Natural killer cell (primary cell): Measurements from ENCODE around the gene MED26. TPM values are rescaled to one million over a fixed set of nuclear protein-coding genes. Genes with fewer than 3 reads are reported as not detected.

Experiments used
- ATAC-seq, 3 donors: fragments of 150-1000 bp in 2 of 3; fragments of 200-7000 bp in 1 of 3; cut with Tn5 transposase; 1 replicate in 1 of 3; 2 replicates in 2 of 3; pipeline ENCODE4 v1.10.0; 2021; ENCODE audit warnings: mild to moderate bottlenecking in 2 of 3, moderate library complexity in 2 of 3
- DNase-seq, 2 donors: peaks; one replicate each; pipeline versions ENCODE4 v3.0.0 to v3.0.0-alpha.2; 2013 to 2021; ENCODE audit warnings: mixed read lengths in 1 of 2
- H3K27ac ChIP-seq: one replicate; pipeline ENCODE4 v1.5.1; 2013; ENCODE audit warnings: mild to moderate bottlenecking, low read length
- H3K27me3 ChIP-seq: one replicate; pipeline ENCODE4 v1.6.1; 2013; ENCODE audit warnings: low read length; ENCODE audit not compliant: control insufficient read depth, insufficient read depth
- H3K36me3 ChIP-seq: one replicate; pipeline ENCODE4 v1.6.1; 2013; ENCODE audit warnings: low read length; ENCODE audit not compliant: control insufficient read depth, insufficient read depth
- H3K4me1 ChIP-seq: one replicate; pipeline ENCODE4 v1.6.1; 2013; ENCODE audit warnings: low read length; ENCODE audit not compliant: control insufficient read depth, insufficient read depth
- H3K4me3 ChIP-seq: one replicate; pipeline ENCODE4 v1.5.1; 2013; ENCODE audit warnings: low read length
- H3K9me3 ChIP-seq: one replicate; pipeline ENCODE4 v1.6.1; 2013; ENCODE audit warnings: low read length; ENCODE audit not compliant: control insufficient read depth, insufficient read depth
- H3K27ac Mint-ChIP-seq, 2 donors: one replicate each; pipeline ENCODE4 v1.8.0; 2022; ENCODE audit warnings: mild to moderate bottlenecking in 2 of 2, mixed read lengths in 2 of 2, moderate library complexity in 1 of 2
- H3K27me3 Mint-ChIP-seq, 2 donors: one replicate each; pipeline ENCODE4 v1.8.0; 2022; ENCODE audit warnings: low read depth in 2 of 2, mixed read lengths in 2 of 2
- H3K36me3 Mint-ChIP-seq: one replicate; pipeline ENCODE4 v1.8.0; 2022; ENCODE audit warnings: mixed read lengths
- H3K4me1 Mint-ChIP-seq, 2 donors: one replicate each; pipeline ENCODE4 v1.8.0; 2022; ENCODE audit warnings: mixed read lengths in 2 of 2
- H3K4me3 Mint-ChIP-seq: one replicate; pipeline ENCODE4 v1.8.0; 2022; ENCODE audit warnings: mild to moderate bottlenecking, moderate library complexity, mixed read lengths
- H3K9me3 Mint-ChIP-seq, 2 donors: one replicate each; pipeline ENCODE4 v1.8.0; 2022; ENCODE audit warnings: mixed read lengths in 2 of 2
- WGBS: methylation state at CpG from one replicate; pipeline ENCODE4 v1.1.7; 2013; ENCODE audit warnings: missing lambda C conversion rate; ENCODE audit not compliant: insufficient coverage; 5-methylcytosine and 5-hydroxymethylcytosine counted together
- intact Hi-C: fragments of 100-400 bp; cut with micrococcal nuclease; formaldehyde crosslinking; loops from one replicate; pipeline ENCODE4 v1.14.2; 2022
- total RNA-seq, 4 donors: library from RNA; stranded (reverse); fragments of 120-200 nt in 1 of 4; gene quantifications; one replicate each; pipeline versions ENCODE4 v1.2.3 to v1.2.4, GENCODE V29; 2013 to 2022
- TF ChIP-seq, protein P1 (sequence below): fragments of 200-600 bp; IDR thresholded peaks from one replicate; pipeline ENCODE4 v1.8.0; 2022; ENCODE audit warnings: antibody characterized with exemption

Gene MED26
- total RNA-seq, 3 donors from 2014 or later (not counting 1 experiment from before 2014, with no cell fraction given), result 34.7 to 47.5 (median 47.3) TPM

GRCh38 chr19:16576690-16577530, 51.1 kb downstream of the MED26 start:
- Mint-ChIP-seq H3K4me1 (peaks cover 52 to 54% of the 10 kb centered on the region in 2 donors), H3K27ac (no peak overlapping the region), H3K36me3 (peaks cover 8% of the 10 kb centered on the region), H3K27me3 (no peaks in the 10 kb centered on the region), H3K4me3 (no peak overlapping the region), H3K9me3 (no peaks in the 10 kb centered on the region)
- 96% methylated on average over 52 of the region's 52 CpGs for WGBS
- Histone ChIP-seq H3K4me1 (peaks cover 30% of the 10 kb centered on the region), H3K27me3 (no peaks in the 10 kb centered on the region), H3K27ac (no peak overlapping the region), H3K4me3 (no peak overlapping the region), H3K36me3 (peaks cover 44% of the 10 kb centered on the region), H3K9me3 (no peaks in the 10 kb centered on the region)
- TF ChIP-seq, protein P1, sequence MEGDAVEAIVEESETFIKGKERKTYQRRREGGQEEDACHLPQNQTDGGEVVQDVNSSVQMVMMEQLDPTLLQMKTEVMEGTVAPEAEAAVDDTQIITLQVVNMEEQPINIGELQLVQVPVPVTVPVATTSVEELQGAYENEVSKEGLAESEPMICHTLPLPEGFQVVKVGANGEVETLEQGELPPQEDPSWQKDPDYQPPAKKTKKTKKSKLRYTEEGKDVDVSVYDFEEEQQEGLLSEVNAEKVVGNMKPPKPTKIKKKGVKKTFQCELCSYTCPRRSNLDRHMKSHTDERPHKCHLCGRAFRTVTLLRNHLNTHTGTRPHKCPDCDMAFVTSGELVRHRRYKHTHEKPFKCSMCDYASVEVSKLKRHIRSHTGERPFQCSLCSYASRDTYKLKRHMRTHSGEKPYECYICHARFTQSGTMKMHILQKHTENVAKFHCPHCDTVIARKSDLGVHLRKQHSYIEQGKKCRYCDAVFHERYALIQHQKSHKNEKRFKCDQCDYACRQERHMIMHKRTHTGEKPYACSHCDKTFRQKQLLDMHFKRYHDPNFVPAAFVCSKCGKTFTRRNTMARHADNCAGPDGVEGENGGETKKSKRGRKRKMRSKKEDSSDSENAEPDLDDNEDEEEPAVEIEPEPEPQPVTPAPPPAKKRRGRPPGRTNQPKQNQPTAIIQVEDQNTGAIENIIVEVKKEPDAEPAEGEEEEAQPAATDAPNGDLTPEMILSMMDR, result no peak
- DNase-seq (no peak), ATAC-seq (no peak)
- intact Hi-C loops, result no loop called here

GRCh38 chr19:16575861-16576689, 51.9 kb downstream of the MED26 start:
- Mint-ChIP-seq H3K4me1 (peaks cover 49 to 56% of the 10 kb centered on the region in 2 donors), H3K9me3 (no peaks in the 10 kb centered on the region), H3K4me3 (no peak overlapping the region), H3K27ac (no peak overlapping the region), H3K36me3 (peaks cover 8% of the 10 kb centered on the region), H3K27me3 (no peaks in the 10 kb centered on the region)
- ATAC-seq, result no peak
- Histone ChIP-seq H3K4me3 (no peak overlapping the region), H3K9me3 (no peaks in the 10 kb centered on the region), H3K27me3 (no peaks in the 10 kb centered on the region), H3K4me1 (peaks cover 28% of the 10 kb centered on the region), H3K36me3 (peaks cover 44% of the 10 kb centered on the region), H3K27ac (no peak overlapping the region)
- 94% methylated on average over 48 of the region's 48 CpGs for WGBS
- DNase-seq, result no peak
- TF ChIP-seq, protein P1, result no peak
- intact Hi-C loops, result no loop called here

DNA sequence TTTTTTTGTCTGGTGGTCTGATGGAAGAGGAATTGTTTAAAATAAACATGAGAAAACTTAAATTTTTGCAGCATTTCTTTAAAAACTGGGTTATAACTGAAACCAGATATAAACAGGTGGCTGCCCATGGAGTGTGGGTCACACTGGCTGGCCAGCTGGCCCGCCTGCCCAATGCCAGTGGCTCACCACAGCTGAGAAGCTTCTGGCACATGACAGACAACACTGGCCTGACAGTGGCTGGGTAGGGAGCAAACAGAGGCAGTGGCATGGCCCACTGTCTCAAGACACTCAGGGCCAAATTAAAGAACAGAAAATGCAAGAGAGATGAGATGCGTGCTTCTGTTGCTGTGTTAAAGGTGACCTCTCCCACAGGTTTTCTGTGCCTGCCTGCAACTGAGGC, 52.7 kb downstream of the MED26 start:
- WGBS, result 88% methylated on average over 2 of the region's 2 CpGs
- Histone ChIP-seq H3K4me3 (no peak overlapping the region), H3K9me3 (no peaks in the 10 kb centered on the region), H3K27me3 (no peaks in the 10 kb centered on the region), H3K4me1 (peaks cover 32% of the 10 kb centered on the region), H3K27ac (no peak overlapping the region), H3K36me3 (peaks cover 46% of the 10 kb centered on the region)
- peaks cover 49 to 53% of the 10 kb centered on the region in 2 donors for H3K4me1 Mint-ChIP-seq
- H3K27me3 Mint-ChIP-seq, result no peaks in the 10 kb centered on the region
- DNase-seq (no peak), ATAC-seq (no peak)
- intact Hi-C loops, result no loop called here
- TF ChIP-seq, protein P1, result no peak
- H3K4me3 Mint-ChIP-seq, result peak overlapping the region; percentile 25
- peaks cover 8% of the 10 kb centered on the region for H3K36me3 Mint-ChIP-seq
- no peaks in the 10 kb centered on the region for H3K9me3 Mint-ChIP-seq
- peak overlapping the region; percentile 11 to 77 for H3K27ac Mint-ChIP-seq
